Smooth muscle cell (in vitro differentiated cells): ENCODE measurements around the gene DPCD. TPM values are rescaled to one million over a fixed set of nuclear protein-coding genes. Genes with fewer than 3 reads are reported as not detected.

ENCODE experiments used
- DNase-seq: peaks from one replicate; lab custom pipeline; 2025; ENCODE audit not compliant: unreplicated experiment; lab: John Stamatoyannopoulos, UW
- H2AFZ ChIP-seq: fragments of 200-600 bp; sonication (generic); 2 replicates; pipeline ENCODE4 v1.6.0; 2016; ENCODE audit warnings: antibody characterized with exemption, low read depth, mild to moderate bottlenecking
- H3F3A ChIP-seq: fragments of 200-600 bp; sonication (generic); 2 replicates; pipeline ENCODE4 v1.6.0; 2017; ENCODE audit warnings: antibody characterized with exemption, low read depth
- H3K27ac ChIP-seq: fragments of 200-600 bp; sonication (generic); 2 replicates; pipeline ENCODE4 v1.5.1; 2016; ENCODE audit warnings: low read depth, mild to moderate bottlenecking
- H3K27me3 ChIP-seq: fragments of 200-600 bp; sonication (generic); 2 replicates; pipeline ENCODE4 v1.6.1; 2016; ENCODE audit warnings: low read depth, mild to moderate bottlenecking
- H3K36me3 ChIP-seq: fragments of 200-600 bp; sonication (generic); 2 replicates; pipeline ENCODE4 v1.5.1; 2016; ENCODE audit warnings: low read depth
- H3K4me1 ChIP-seq: fragments of 200-600 bp; sonication (generic); 2 replicates; pipeline ENCODE4 v1.5.1; 2016; ENCODE audit warnings: low read depth
- H3K4me2 ChIP-seq: fragments of 200-600 bp; sonication (generic); 2 replicates; pipeline ENCODE4 v1.6.0; 2016; ENCODE audit warnings: mild to moderate bottlenecking
- H3K4me3 ChIP-seq: fragments of 200-600 bp; sonication (generic); 2 replicates; pipeline ENCODE4 v1.5.1; 2016; ENCODE audit warnings: mild to moderate bottlenecking
- H3K79me2 ChIP-seq: fragments of 200-600 bp; sonication (generic); 2 replicates; pipeline ENCODE4 v1.6.0; 2016; ENCODE audit warnings: low read depth, mild to moderate bottlenecking
- H3K9ac ChIP-seq: fragments of 200-600 bp; sonication (generic); 2 replicates; pipeline ENCODE4 v1.6.0; 2016; ENCODE audit warnings: low read depth
- H3K9me3 ChIP-seq: fragments of 200-600 bp; sonication (generic); replicated peaks from 2 replicates; pipeline ENCODE4 v1.5.1; 2016; ENCODE audit warnings: low read depth
- H4K20me1 ChIP-seq: fragments of 200-600 bp; sonication (generic); 2 replicates; pipeline ENCODE4 v1.6.0; 2016; ENCODE audit warnings: low read depth
- CTCF ChIP-seq: fragments of 200-600 bp; sonication (generic); IDR thresholded peaks from 2 replicates; pipeline ENCODE4 v1.5.1; 2017; ENCODE audit warnings: borderline replicate concordance, mild to moderate bottlenecking, antibody characterized with exemption; ENCODE audit not compliant: insufficient read depth, poor library complexity, severe bottlenecking
- WGBS: methylation state at CpG from one replicate; pipeline ENCODE4 v1.1.7; 2016; ENCODE audit warnings: low lambda C conversion rate; 5-methylcytosine and 5-hydroxymethylcytosine counted together
- polyA plus RNA-seq: library from polyadenylated mRNA; unstranded; fragments of >200 nt; fragmentation: Nextera tagmentation; extraction: Ambion mirVana; gene quantifications from 2 replicates; pipeline ENCODE4 v1.2.1, GENCODE V29; 2016
- total RNA-seq: library from RNA; depleted of rRNA; stranded (reverse); fragments of >200 nt; gene quantifications from 2 replicates; pipeline ENCODE4 v1.2.3, GENCODE V29; 2014

DPCD gene
- total and polyA plus RNA-seq, 2 experiments from 2014 or later, result 116 to 150 TPM

DNA sequence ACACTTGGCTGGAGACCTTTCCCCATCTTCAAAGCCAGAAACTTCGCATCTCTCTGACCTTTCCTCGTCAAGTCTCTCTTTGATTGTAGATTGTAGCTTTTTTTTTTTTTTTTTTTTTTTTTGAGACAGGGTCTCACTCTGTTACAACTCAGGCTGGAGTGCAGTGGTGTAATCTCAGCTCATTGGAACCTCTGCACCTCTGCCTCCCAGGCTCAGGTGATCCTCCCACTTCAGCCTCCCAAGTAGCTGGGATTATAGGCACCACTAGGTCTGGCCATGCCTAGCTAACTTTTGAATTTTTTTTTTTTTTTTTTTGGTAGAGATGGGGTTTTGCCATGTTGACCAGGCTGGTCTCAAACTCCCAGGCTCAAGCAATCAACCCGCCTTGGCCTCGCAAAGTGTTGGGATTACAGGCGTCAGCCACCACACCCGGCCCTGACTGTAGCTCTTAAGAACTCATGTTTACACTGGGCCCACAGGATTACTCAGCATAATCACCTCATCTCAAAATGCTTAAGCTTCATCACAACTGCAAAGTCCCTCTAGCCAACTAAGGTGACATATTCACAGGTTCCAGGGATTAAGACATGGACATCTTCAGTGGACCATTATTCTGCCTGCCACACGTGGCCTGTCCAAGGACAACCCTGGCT lies 11.8 kb upstream of the DPCD start:
- no peaks in the 10 kb centered on the region for H4K20me1 ChIP-seq
- 83% methylated on average over 7 of the region's 7 CpGs for WGBS
- no peak overlapping the region for H3K4me3 ChIP-seq
- no peaks in the 10 kb centered on the region for H3K36me3 ChIP-seq
- no peaks in the 10 kb centered on the region for H3K9me3 ChIP-seq
- no peaks in the 10 kb centered on the region for H3K79me2 ChIP-seq
- no peak for TF ChIP-seq CTCF
- no peak overlapping the region for H3K4me2 ChIP-seq
- no peak overlapping the region for H3K27ac ChIP-seq
- no peak overlapping the region for H2AFZ ChIP-seq
- H3K9ac ChIP-seq, result no peak overlapping the region
- H3K27me3 ChIP-seq, result no peaks in the 10 kb centered on the region
- H3F3A ChIP-seq, result no peaks in the 10 kb centered on the region
- peaks cover 6% of the 10 kb centered on the region for H3K4me1 ChIP-seq
- DNase-seq, result no peak

DNA sequence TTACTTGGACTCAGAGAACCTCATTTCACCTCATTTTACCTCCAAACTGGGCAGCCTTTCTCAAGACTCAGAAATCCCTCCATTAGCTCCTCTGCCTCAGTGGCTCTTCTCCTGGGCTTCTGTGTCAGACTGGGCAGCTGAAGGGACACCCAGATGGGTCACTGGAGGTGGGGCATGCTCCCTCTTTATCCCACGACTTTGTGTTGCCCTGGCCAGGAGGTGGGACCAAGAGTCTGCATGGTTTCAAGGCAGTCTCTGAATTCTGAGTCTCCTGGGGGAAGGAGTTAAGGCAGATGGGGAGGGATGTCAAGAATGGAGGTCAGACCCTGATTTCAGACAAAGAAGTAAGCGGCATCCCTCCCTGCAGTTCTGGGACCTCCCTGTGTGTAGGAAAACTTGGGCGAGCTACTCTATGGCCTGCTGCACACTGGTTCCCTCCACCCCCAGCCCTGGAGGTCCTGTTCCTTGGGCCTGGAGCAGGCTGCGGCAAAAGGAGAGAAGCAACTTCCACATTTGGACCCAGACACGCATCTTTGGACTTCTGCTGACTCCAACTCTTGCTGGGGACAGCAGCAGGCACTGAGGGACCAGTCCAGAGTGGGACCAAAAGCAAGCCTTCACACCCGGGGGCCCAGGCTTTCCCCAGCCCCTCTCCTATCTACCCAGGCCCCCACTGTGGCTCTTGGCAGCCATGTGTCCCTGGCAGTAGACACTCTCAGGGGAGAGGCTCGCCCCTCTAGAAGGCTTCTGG lies 10.8 kb upstream of the DPCD start:
- H3K27me3 ChIP-seq, result no peaks in the 10 kb centered on the region
- no peaks in the 10 kb centered on the region for H3F3A ChIP-seq
- H3K4me3 ChIP-seq, result no peak overlapping the region
- no peaks in the 10 kb centered on the region for H3K9me3 ChIP-seq
- no peaks in the 10 kb centered on the region for H4K20me1 ChIP-seq
- DNase-seq, result no peak
- WGBS, result 95% methylated on average over 7 of the region's 7 CpGs
- TF ChIP-seq CTCF, result no peak
- H3K4me1 ChIP-seq, result peaks cover 7% of the 10 kb centered on the region
- no peak overlapping the region for H3K27ac ChIP-seq
- no peaks in the 10 kb centered on the region for H3K36me3 ChIP-seq
- H3K4me2 ChIP-seq, result no peak overlapping the region
- no peaks in the 10 kb centered on the region for H3K79me2 ChIP-seq
- no peak overlapping the region for H3K9ac ChIP-seq
- no peak overlapping the region for H2AFZ ChIP-seq

DNA sequence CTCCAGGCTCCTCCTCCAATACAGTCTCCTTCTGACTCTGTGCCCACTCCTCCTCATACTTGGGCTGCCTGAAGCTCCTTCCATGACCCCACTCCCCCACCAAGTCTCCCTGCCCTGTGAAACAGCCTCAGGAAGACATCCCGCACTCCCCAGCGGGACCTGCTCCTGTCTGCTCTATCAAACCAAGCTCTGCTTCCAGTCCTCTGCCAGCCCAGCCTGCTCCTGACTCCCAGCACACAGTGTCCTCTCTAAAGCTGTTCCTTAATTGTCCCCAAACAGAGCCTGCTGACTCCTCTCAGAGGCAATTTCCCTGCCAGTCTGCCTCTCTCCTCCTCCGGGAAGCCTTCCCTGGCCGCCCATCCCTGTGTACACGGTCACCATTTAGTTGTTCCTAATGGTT lies 9.9 kb upstream of the DPCD start:
- no peaks in the 10 kb centered on the region for H3K36me3 ChIP-seq
- no peak overlapping the region for H3K9ac ChIP-seq
- no peak overlapping the region for H3K4me3 ChIP-seq
- no peaks in the 10 kb centered on the region for H3K27me3 ChIP-seq
- H3K27ac ChIP-seq, result no peak overlapping the region
- no peaks in the 10 kb centered on the region for H3K79me2 ChIP-seq
- H4K20me1 ChIP-seq, result no peaks in the 10 kb centered on the region
- H3K9me3 ChIP-seq, result no peaks in the 10 kb centered on the region
- H3K4me1 ChIP-seq, result peaks cover 7% of the 10 kb centered on the region
- no peak for DNase-seq
- no peaks in the 10 kb centered on the region for H3F3A ChIP-seq
- no peak overlapping the region for H3K4me2 ChIP-seq
- no peak for TF ChIP-seq CTCF
- no peak overlapping the region for H2AFZ ChIP-seq
- 82% methylated on average over 5 of the region's 5 CpGs for WGBS
